OCI-LY1 (cell line): ENCODE measurements around the gene TPGS2.

Experiments used
- H2AFZ ChIP-seq: fragments of 200-600 bp; sonication (generic), shearing (Covaris generic); 2 replicates; pipeline ENCODE4 v1.6.0; 2014; ENCODE audit warnings: antibody characterized with exemption, mild to moderate bottlenecking, low read length
- H3F3A ChIP-seq: fragments of 200-600 bp; sonication (generic), shearing (Covaris generic); 2 replicates; pipeline ENCODE4 v1.6.0; 2014; ENCODE audit warnings: mild to moderate bottlenecking, antibody characterized with exemption, low read length, moderate library complexity; ENCODE audit not compliant: insufficient read depth
- H3K27ac ChIP-seq: fragments of 200-600 bp; sonication (generic); 2 replicates; pipeline ENCODE4 v1.5.1; 2014; ENCODE audit warnings: low read length, mixed run types, mild to moderate bottlenecking, low read depth; ENCODE audit not compliant: poor library complexity, severe bottlenecking
- H3K27me3 ChIP-seq: fragments of 200-600 bp; sonication (generic); 2 replicates; pipeline ENCODE4 v1.6.0; 2014; ENCODE audit warnings: antibody characterized with exemption, mild to moderate bottlenecking, low read length, moderate library complexity; ENCODE audit not compliant: insufficient read depth
- H3K36me3 ChIP-seq: fragments of 200-600 bp; sonication (generic); 2 replicates; pipeline ENCODE4 v1.6.1; 2014; ENCODE audit warnings: mild to moderate bottlenecking, antibody characterized with exemption, low read length, moderate library complexity, mixed read lengths; ENCODE audit not compliant: insufficient read depth
- H3K4me1 ChIP-seq: fragments of 200-600 bp; sonication (generic); 2 replicates; pipeline ENCODE4 v1.5.1; 2014; ENCODE audit warnings: mild to moderate bottlenecking, low read length, moderate library complexity; ENCODE audit not compliant: insufficient read depth, severe bottlenecking
- H3K4me2 ChIP-seq: fragments of 200-600 bp; sonication (generic), shearing (Covaris generic); 2 replicates; pipeline ENCODE4 v1.6.1; 2014; ENCODE audit warnings: low read length
- H3K4me3 ChIP-seq: fragments of 200-600 bp; sonication (generic); 2 replicates; pipeline ENCODE4 v1.5.1; 2014; ENCODE audit warnings: low read length, low read depth, mild to moderate bottlenecking, mixed read lengths; ENCODE audit not compliant: poor library complexity, severe bottlenecking
- H3K79me2 ChIP-seq: fragments of 200-600 bp; shearing (Covaris generic); 2 replicates; pipeline ENCODE4 v1.6.1; 2016; ENCODE audit warnings: mixed run types, low read length, mixed read lengths; ENCODE audit not compliant: insufficient read depth
- H3K9ac ChIP-seq: fragments of 200-600 bp; sonication (generic), shearing (Covaris generic); 2 replicates; pipeline ENCODE4 v1.6.1; 2014; ENCODE audit warnings: mild to moderate bottlenecking, low read length, mixed read lengths
- H3K9me2 ChIP-seq: fragments of 200-600 bp; sonication (generic), shearing (Covaris generic); 2 replicates; pipeline ENCODE4 v1.6.1; 2014; ENCODE audit warnings: low read depth, mild to moderate bottlenecking, low read length, mixed read lengths
- H3K9me3 ChIP-seq: fragments of 200-600 bp; shearing (Covaris generic); 2 replicates; pipeline ENCODE4 v1.6.1; 2014; ENCODE audit warnings: low read length, mixed read lengths
- H4K20me1 ChIP-seq: fragments of 200-600 bp; sonication (generic), shearing (Covaris generic); 2 replicates; pipeline ENCODE4 v1.6.0; 2016; ENCODE audit warnings: mild to moderate bottlenecking, low read length; ENCODE audit not compliant: insufficient read depth
- CTCF ChIP-seq: fragments of 200-600 bp; sonication (generic), shearing (Covaris generic); IDR thresholded peaks from 2 replicates; pipeline ENCODE4 v1.5.1; 2017; ENCODE audit warnings: mild to moderate bottlenecking, antibody characterized with exemption, low read length, moderate library complexity, mixed read lengths
- EZH2 ChIP-seq: fragments of 200-600 bp; sonication (generic), shearing (Covaris generic); IDR thresholded peaks from 2 replicates; pipeline ENCODE4 v1.8.0; 2017; ENCODE audit warnings: borderline replicate concordance, mixed run types, mild to moderate bottlenecking, antibody characterized with exemption, low read length, moderate library complexity, mixed read lengths

The TPGS2 gene

GRCh38 chr18:36848609-36849008, 19.8 kb upstream of the TPGS2 start:
- no peak overlapping the region for H3K4me3 ChIP-seq
- no peaks in the 10 kb centered on the region for H3F3A ChIP-seq
- no peaks in the 10 kb centered on the region for H3K9me2 ChIP-seq
- no peaks in the 10 kb centered on the region for H4K20me1 ChIP-seq
- H3K4me2 ChIP-seq = no peak overlapping the region
- H3K9ac ChIP-seq = no peak overlapping the region
- no peaks in the 10 kb centered on the region for H3K4me1 ChIP-seq
- peaks cover 10% of the 10 kb centered on the region for H3K36me3 ChIP-seq
- H3K27ac ChIP-seq = no peak overlapping the region
- H3K9me3 ChIP-seq = 0 out of 2 replicates have a peak, but pooled peaks cover 5% of the 10 kb centered on the region
- no peaks in the 10 kb centered on the region for H3K79me2 ChIP-seq
- H3K27me3 ChIP-seq = no peaks in the 10 kb centered on the region
- TF ChIP-seq EZH2 (no peak), CTCF (no peak)
- no peak overlapping the region for H2AFZ ChIP-seq

GRCh38 chr18:36843784-36844183, 15.0 kb upstream of the TPGS2 start:
- TF ChIP-seq EZH2 (no peak), CTCF (no peak)
- Histone ChIP-seq H3K4me1 (no peaks in the 10 kb centered on the region), H3K9me2 (no peaks in the 10 kb centered on the region), H3K9me3 (no peaks in the 10 kb centered on the region), H3K27me3 (no peaks in the 10 kb centered on the region), H2AFZ (no peak overlapping the region), H3K27ac (no peak overlapping the region), H3K4me3 (no peak overlapping the region), H3F3A (no peaks in the 10 kb centered on the region), H3K79me2 (no peaks in the 10 kb centered on the region), H3K36me3 (peaks cover 10% of the 10 kb centered on the region; the same call in 1 of the 2 replicates), H3K4me2 (no peak overlapping the region), H3K9ac (no peak overlapping the region), H4K20me1 (no peaks in the 10 kb centered on the region)

- H3K27ac ChIP-seq = no peak overlapping the region
- TF ChIP-seq EZH2 (no peak), CTCF (no peak)
Observed at GRCh38 chr18:36843199-36843598, 14.4 kb upstream of the TPGS2 start.

More at GRCh38 chr18:36843199-36843598, 14.4 kb upstream of the TPGS2 start:
- H3K9ac ChIP-seq = no peak overlapping the region
- no peak overlapping the region for H3K4me2 ChIP-seq
- H3K9me3 ChIP-seq = no peaks in the 10 kb centered on the region
- H3K27me3 ChIP-seq = no peaks in the 10 kb centered on the region
- no peaks in the 10 kb centered on the region for H3K4me1 ChIP-seq
- no peak overlapping the region for H2AFZ ChIP-seq
- no peaks in the 10 kb centered on the region for H3F3A ChIP-seq
- peaks cover 10% of the 10 kb centered on the region; the same call in 1 of the 2 replicates for H3K36me3 ChIP-seq
- H3K4me3 ChIP-seq = no peak overlapping the region
- H3K9me2 ChIP-seq = no peaks in the 10 kb centered on the region
- no peaks in the 10 kb centered on the region for H4K20me1 ChIP-seq
- no peaks in the 10 kb centered on the region for H3K79me2 ChIP-seq
